ENCODE measurements around the gene OPN4.

The OPN4 gene

DNA sequence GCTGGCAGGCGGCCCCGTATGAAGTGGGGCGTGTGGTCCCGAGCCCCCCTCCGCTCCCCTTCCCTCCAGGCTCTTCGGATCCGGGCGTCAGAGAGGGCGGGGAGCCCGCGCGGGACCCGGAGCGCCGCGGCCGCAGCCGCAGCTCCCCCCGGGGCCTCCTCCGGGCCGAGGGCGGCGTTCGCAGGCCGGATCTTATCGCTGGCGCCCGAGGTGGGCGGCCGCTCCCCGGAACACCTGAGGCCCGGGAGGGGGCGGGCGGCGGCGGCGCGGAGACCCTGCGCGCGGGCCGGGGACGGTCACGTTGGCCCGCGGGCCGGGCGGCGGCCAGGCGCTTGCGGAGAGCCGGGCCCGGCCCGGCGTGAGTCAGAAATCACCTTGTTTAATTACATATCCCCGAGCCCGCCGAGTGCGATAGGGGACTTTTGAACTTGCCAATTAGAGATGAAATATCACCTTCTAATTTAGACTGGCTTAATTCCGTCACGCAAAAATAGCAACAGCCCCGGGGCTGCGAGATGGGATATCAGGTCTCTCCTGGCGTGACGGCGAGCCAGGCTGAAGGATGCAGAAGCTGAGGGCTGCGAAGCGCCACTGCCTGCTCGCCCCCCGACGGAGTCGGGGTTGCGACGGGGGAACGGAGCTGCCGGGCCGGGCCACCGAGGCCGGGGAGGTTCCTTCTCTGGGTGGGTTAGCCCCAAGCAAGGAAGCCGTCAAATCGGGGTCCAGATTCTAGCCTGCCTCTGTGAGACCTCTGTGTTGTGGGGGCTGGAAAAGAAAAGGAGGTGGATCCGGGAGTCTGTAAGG lies 57.4 kb downstream of the OPN4 start:
- H2AK5ac ChIP-seq (ENCODE audit: low read length, severe bottlenecking) = no peak overlapping the region
- H3K23ac ChIP-seq (ENCODE audit: low read length in 2 of 2) = peak overlapping the region in 1 of 2 experiments; percentile 59
- peaks cover 0 to 2% of the 10 kb centered on the region in 2 experiments for H3K36me3 ChIP-seq (ENCODE audit: control insufficient read depth in 1 of 2, insufficient read depth in 2 of 2, low read depth in 1 of 2, low read length in 2 of 2)
- peak overlapping the region; percentile 99 for H2BK15ac ChIP-seq (ENCODE audit: low read depth, poor library complexity, severe bottlenecking)
- peak overlapping the region; percentile 86 to 92 for H3K4ac ChIP-seq (ENCODE audit: low read depth in 1 of 2, low read length in 2 of 2)
- peak overlapping the region in 1 of 2 experiments; percentile 98 for H2BK12ac ChIP-seq (ENCODE audit: low read length in 2 of 2)
- no peaks in the 10 kb centered on the region for H3K9me3 ChIP-seq (ENCODE audit: control insufficient read depth, low read length)
- H3K18ac ChIP-seq (ENCODE audit: low read depth in 1 of 2, low read length in 2 of 2) = peak overlapping the region; percentile 70 to 96
- H3K27ac ChIP-seq (ENCODE audit: low read length, poor library complexity, severe bottlenecking) = peak overlapping the region; percentile 62
- peak overlapping the region; percentile 92 for H3K9ac ChIP-seq (ENCODE audit: low read length)
- peaks cover 10% of the 10 kb centered on the region for H3K79me1 ChIP-seq (replicated peaks; ENCODE audit: low read length, poor library complexity, severe bottlenecking)
- peak overlapping the region; percentile 85 for H3K4me2 ChIP-seq (ENCODE audit: low read length, poor library complexity, severe bottlenecking)
- peak overlapping the region; percentile 96 for H4K8ac ChIP-seq (ENCODE audit: low read length)
- H2AFZ ChIP-seq (ENCODE audit: low read depth, low read length) = peak overlapping the region; percentile 89
- peak overlapping the region; percentile 91 for H4K91ac ChIP-seq (ENCODE audit: low read length)
- H2BK120ac ChIP-seq (ENCODE audit: low read depth, low read length) = peak overlapping the region; percentile 90
- DNase-seq = peak; percentile 68
- H3K27me3 ChIP-seq (ENCODE audit: control insufficient read depth in 1 of 2, insufficient read depth in 1 of 2, low read length in 2 of 2) = no peaks in the 10 kb centered on the region
- peak overlapping the region in 1 of 2 experiments; percentile 37 for H3K14ac ChIP-seq (ENCODE audit: low read length in 2 of 2)
- under 1% methylated on average over 58 of the region's 82 CpGs for WGBS
- peaks cover 11% of the 10 kb centered on the region for H3K4me1 ChIP-seq (ENCODE audit: control insufficient read depth, insufficient read depth, low read depth, low read length)
- peak overlapping the region; percentile 70 to 84 for H3K4me3 ChIP-seq (ENCODE audit: insufficient read depth in 1 of 2, low read depth in 1 of 2, low read length in 2 of 2)
- H2BK5ac ChIP-seq (ENCODE audit: low read depth, low read length, poor library complexity, severe bottlenecking) = peak overlapping the region; percentile 61

GRCh38 chr10:86712317-86712707 lies 58.0 kb downstream of the OPN4 start:
- Histone ChIP-seq H2BK120ac (ENCODE audit: low read depth, low read length) (peak overlapping the region; percentile 90), H4K8ac (ENCODE audit: low read length) (peak overlapping the region; percentile 96), H3K27me3 (ENCODE audit: control insufficient read depth in 1 of 2, insufficient read depth in 1 of 2, low read length in 2 of 2) (no peaks in the 10 kb centered on the region), H3K4me1 (ENCODE audit: control insufficient read depth, insufficient read depth, low read depth, low read length) (peaks cover 11% of the 10 kb centered on the region), H2AK5ac (ENCODE audit: low read length, severe bottlenecking) (no peak overlapping the region), H3K4me2 (ENCODE audit: low read length, poor library complexity, severe bottlenecking) (peak overlapping the region; percentile 85), H3K23ac (ENCODE audit: low read length in 2 of 2) (peak overlapping the region in 1 of 2 experiments; percentile 59), H2AFZ (ENCODE audit: low read depth, low read length) (peak overlapping the region; percentile 89), H2BK5ac (ENCODE audit: low read depth, low read length, poor library complexity, severe bottlenecking) (no peak overlapping the region), H3K9me3 (ENCODE audit: control insufficient read depth, low read length) (no peaks in the 10 kb centered on the region), H3K18ac (ENCODE audit: low read depth in 1 of 2, low read length in 2 of 2) (peak overlapping the region; percentile 34 to 96), H3K4me3 (ENCODE audit: insufficient read depth in 1 of 2, low read depth in 1 of 2, low read length in 2 of 2) (peak overlapping the region; percentile 70 to 84), H2BK15ac (ENCODE audit: low read depth, poor library complexity, severe bottlenecking) (peak overlapping the region; percentile 99), H3K9ac (ENCODE audit: low read length) (peak overlapping the region; percentile 92), H3K79me1 (replicated peaks; ENCODE audit: low read length, poor library complexity, severe bottlenecking) (peaks cover 10% of the 10 kb centered on the region), H4K91ac (ENCODE audit: low read length) (peak overlapping the region; percentile 91), H3K36me3 (ENCODE audit: control insufficient read depth in 1 of 2, insufficient read depth in 2 of 2, low read depth in 1 of 2, low read length in 2 of 2) (peaks cover 0 to 2% of the 10 kb centered on the region in 2 experiments), H3K4ac (ENCODE audit: low read depth in 1 of 2, low read length in 2 of 2) (peak overlapping the region; percentile 84 to 86), H3K14ac (ENCODE audit: low read length in 2 of 2) (peak overlapping the region in 1 of 2 experiments; percentile 37), H3K27ac (ENCODE audit: low read length, poor library complexity, severe bottlenecking) (peak overlapping the region; percentile 62), H2BK12ac (ENCODE audit: low read length in 2 of 2) (peak overlapping the region in 1 of 2 experiments; percentile 98)
- DNase-seq = no peak
- WGBS = 44% methylated on average over 8 of the region's 9 CpGs

GRCh38 chr10:86715156-86715795 lies 60.9 kb downstream of the OPN4 start:
- peak overlapping the region in 1 of 2 experiments; percentile 10 for H2BK12ac ChIP-seq (ENCODE audit: low read length in 2 of 2)
- H3K27me3 ChIP-seq (ENCODE audit: control insufficient read depth in 1 of 2, insufficient read depth in 1 of 2, low read length in 2 of 2) = no peaks in the 10 kb centered on the region
- H2BK5ac ChIP-seq (ENCODE audit: low read depth, low read length, poor library complexity, severe bottlenecking) = no peak overlapping the region
- no peaks in the 10 kb centered on the region for H3K36me3 ChIP-seq (ENCODE audit: control insufficient read depth in 1 of 2, insufficient read depth in 2 of 2, low read depth in 1 of 2, low read length in 2 of 2)
- H3K18ac ChIP-seq (ENCODE audit: low read depth in 1 of 2, low read length in 2 of 2) = no peak overlapping the region
- DNase-seq = no peak
- no peak overlapping the region for H2BK15ac ChIP-seq (ENCODE audit: low read depth, poor library complexity, severe bottlenecking)
- no peak overlapping the region for H2AK5ac ChIP-seq (ENCODE audit: low read length, severe bottlenecking)
- no peak overlapping the region for H3K27ac ChIP-seq (ENCODE audit: low read length, poor library complexity, severe bottlenecking)
- peak overlapping the region in 1 of 2 experiments; percentile 9 for H3K4ac ChIP-seq (ENCODE audit: low read depth in 1 of 2, low read length in 2 of 2)
- 91% methylated on average over 5 of the region's 6 CpGs for WGBS
- peaks cover 10% of the 10 kb centered on the region for H3K4me1 ChIP-seq (ENCODE audit: control insufficient read depth, insufficient read depth, low read depth, low read length)
- no peak overlapping the region for H2AFZ ChIP-seq (ENCODE audit: low read depth, low read length)
- no peak overlapping the region for H3K9ac ChIP-seq (ENCODE audit: low read length)
- H3K79me1 ChIP-seq (replicated peaks; ENCODE audit: low read length, poor library complexity, severe bottlenecking) = peaks cover 8% of the 10 kb centered on the region
- no peak overlapping the region for H2BK120ac ChIP-seq (ENCODE audit: low read depth, low read length)
- no peaks in the 10 kb centered on the region for H3K9me3 ChIP-seq (ENCODE audit: control insufficient read depth, low read length)
- no peak overlapping the region for H4K91ac ChIP-seq (ENCODE audit: low read length)
- H3K4me3 ChIP-seq (ENCODE audit: insufficient read depth in 1 of 2, low read depth in 1 of 2, low read length in 2 of 2) = no peak overlapping the region
- no peak overlapping the region for H3K4me2 ChIP-seq (ENCODE audit: low read length, poor library complexity, severe bottlenecking)
- no peak overlapping the region for H3K23ac ChIP-seq (ENCODE audit: low read length in 2 of 2)
- peak overlapping the region in 1 of 2 experiments; percentile 23 for H3K14ac ChIP-seq (ENCODE audit: low read length in 2 of 2)
- peak overlapping the region; percentile 43 for H4K8ac ChIP-seq (ENCODE audit: low read length)

GRCh38 chr10:86715836-86716235 lies 61.5 kb downstream of the OPN4 start:
- H3K14ac ChIP-seq (ENCODE audit: low read length in 2 of 2) = no peak overlapping the region
- no peak overlapping the region for H3K18ac ChIP-seq (ENCODE audit: low read depth in 1 of 2, low read length in 2 of 2)
- no peak overlapping the region for H4K91ac ChIP-seq (ENCODE audit: low read length)
- H2BK12ac ChIP-seq (ENCODE audit: low read length in 2 of 2) = no peak overlapping the region
- H3K9me3 ChIP-seq (ENCODE audit: control insufficient read depth, low read length) = no peaks in the 10 kb centered on the region
- no peak overlapping the region for H3K4ac ChIP-seq (ENCODE audit: low read depth in 1 of 2, low read length in 2 of 2)
- no peak for DNase-seq
- 80% methylated on average over 5 of the region's 5 CpGs for WGBS
- peaks cover 6% of the 10 kb centered on the region for H3K79me1 ChIP-seq (replicated peaks; ENCODE audit: low read length, poor library complexity, severe bottlenecking)
- peaks cover 0 to 2% of the 10 kb centered on the region in 2 experiments for H3K27me3 ChIP-seq (ENCODE audit: control insufficient read depth in 1 of 2, insufficient read depth in 1 of 2, low read length in 2 of 2)
- no peak overlapping the region for H2AK5ac ChIP-seq (ENCODE audit: low read length, severe bottlenecking)
- H3K27ac ChIP-seq (ENCODE audit: low read length, poor library complexity, severe bottlenecking) = no peak overlapping the region
- no peak overlapping the region for H3K23ac ChIP-seq (ENCODE audit: low read length in 2 of 2)
- no peak overlapping the region for H3K9ac ChIP-seq (ENCODE audit: low read length)
- H2BK5ac ChIP-seq (ENCODE audit: low read depth, low read length, poor library complexity, severe bottlenecking) = no peak overlapping the region
- H2BK15ac ChIP-seq (ENCODE audit: low read depth, poor library complexity, severe bottlenecking) = no peak overlapping the region
- peaks cover 6% of the 10 kb centered on the region for H3K4me1 ChIP-seq (ENCODE audit: control insufficient read depth, insufficient read depth, low read depth, low read length)
- no peak overlapping the region for H2BK120ac ChIP-seq (ENCODE audit: low read depth, low read length)
- no peaks in the 10 kb centered on the region for H3K36me3 ChIP-seq (ENCODE audit: control insufficient read depth in 1 of 2, insufficient read depth in 2 of 2, low read depth in 1 of 2, low read length in 2 of 2)
- H4K8ac ChIP-seq (ENCODE audit: low read length) = no peak overlapping the region
- no peak overlapping the region for H3K4me2 ChIP-seq (ENCODE audit: low read length, poor library complexity, severe bottlenecking)
- no peak overlapping the region for H2AFZ ChIP-seq (ENCODE audit: low read depth, low read length)
- no peak overlapping the region for H3K4me3 ChIP-seq (ENCODE audit: insufficient read depth in 1 of 2, low read depth in 1 of 2, low read length in 2 of 2)

Data from mesenchymal stem cell (in vitro differentiated cells and primary cell).